GM19467 (cell line): ENCODE results near the gene GATA1.
A peak's percentile ranks its signal among the peaks of the same experiment; 100 is the strongest.

Experiments used
- ATAC-seq: cut with Tn5 transposase; IDR thresholded peaks from one replicate; pipeline ENCODE4 v1.9.1; 2021; ENCODE audit warnings: mild to moderate bottlenecking, moderate library complexity; ENCODE audit not compliant: unreplicated experiment

The GATA1 gene

GRCh38 chrX:48784726-48785125 lies 1.7 kb upstream of the GATA1 start:
- ATAC-seq: no peak

GRCh38 chrX:48785186-48785539 lies 1.2 kb upstream of the GATA1 start:
- ATAC-seq: no peak

- ATAC-seq: no peak
Measured at GRCh38 chrX:48785540-48786214, 713 bp upstream of the GATA1 start.

- no peak for ATAC-seq
Measured at GRCh38 chrX:48786825-48787504, 575 bp downstream of the GATA1 start.

GRCh38 chrX:48787505-48788443 lies 1.4 kb downstream of the GATA1 start:
- ATAC-seq: no peak

GRCh38 chrX:48789366-48790220 lies 3.2 kb downstream of the GATA1 start:
- no peak for ATAC-seq

DNA sequence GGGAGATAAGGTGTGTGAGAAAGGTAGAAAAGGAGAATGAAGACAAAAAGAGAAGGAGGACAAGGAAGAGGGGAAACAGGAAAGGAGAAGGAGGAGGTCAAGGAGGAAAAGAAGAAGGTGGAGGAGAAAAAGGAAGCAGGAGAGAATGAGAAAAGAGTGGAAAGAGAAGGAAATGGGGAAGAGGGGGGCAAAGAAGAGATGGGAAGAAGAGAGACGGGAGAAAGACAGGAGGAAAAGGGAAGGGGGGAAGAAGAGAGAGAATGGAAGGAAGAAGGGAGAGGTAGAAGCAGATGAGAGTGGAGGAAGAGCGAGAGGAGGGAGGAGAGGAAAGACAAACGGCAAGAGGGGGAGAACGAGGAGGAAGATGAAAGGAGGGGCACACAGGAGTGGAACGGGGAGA lies 4.1 kb downstream of the GATA1 start:
- no peak for ATAC-seq

- ATAC-seq: no peak
Measured at GRCh38 chrX:48791063-48791820, 4.9 kb downstream of the GATA1 start.

GRCh38 chrX:48792219-48792618 lies 5.8 kb downstream of the GATA1 start:
- no peak for ATAC-seq

DNA sequence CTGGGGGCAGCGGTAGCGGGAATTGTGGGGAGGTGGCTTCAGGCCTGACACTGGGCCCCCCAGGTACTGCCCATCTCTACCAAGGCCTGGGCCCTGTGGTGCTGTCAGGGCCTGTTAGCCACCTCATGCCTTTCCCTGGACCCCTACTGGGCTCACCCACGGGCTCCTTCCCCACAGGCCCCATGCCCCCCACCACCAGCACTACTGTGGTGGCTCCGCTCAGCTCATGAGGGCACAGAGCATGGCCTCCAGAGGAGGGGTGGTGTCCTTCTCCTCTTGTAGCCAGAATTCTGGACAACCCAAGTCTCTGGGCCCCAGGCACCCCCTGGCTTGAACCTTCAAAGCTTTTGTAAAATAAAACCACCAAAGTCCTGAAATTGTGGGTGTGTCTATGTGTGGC lies 7.5 kb downstream of the GATA1 start:
- no peak for ATAC-seq

GRCh38 chrX:48794340-48794910 lies 8.0 kb downstream of the GATA1 start:
- ATAC-seq: no peak

GRCh38 chrX:48794911-48795515 lies 8.6 kb downstream of the GATA1 start:
- no peak for ATAC-seq

DNA sequence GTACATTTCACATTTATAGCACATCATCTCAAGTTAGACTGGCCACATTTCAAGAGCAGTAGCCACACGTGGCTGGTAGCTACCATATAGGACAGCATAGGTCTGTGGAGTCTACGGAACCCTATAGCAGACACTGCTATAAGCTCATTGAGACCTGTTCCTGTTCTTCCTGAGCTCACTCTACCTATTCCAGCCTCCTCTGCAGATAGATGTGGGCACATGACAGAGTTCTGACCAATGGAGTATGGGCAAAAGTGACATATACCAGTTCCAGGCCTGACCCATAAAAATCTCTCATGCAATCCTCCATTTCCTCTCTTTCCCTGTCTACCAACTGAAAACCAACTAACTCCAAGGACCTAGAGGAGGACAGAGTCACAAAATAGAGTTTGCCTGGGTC lies 11.9 kb downstream of the GATA1 start:
- ATAC-seq: no peak

DNA sequence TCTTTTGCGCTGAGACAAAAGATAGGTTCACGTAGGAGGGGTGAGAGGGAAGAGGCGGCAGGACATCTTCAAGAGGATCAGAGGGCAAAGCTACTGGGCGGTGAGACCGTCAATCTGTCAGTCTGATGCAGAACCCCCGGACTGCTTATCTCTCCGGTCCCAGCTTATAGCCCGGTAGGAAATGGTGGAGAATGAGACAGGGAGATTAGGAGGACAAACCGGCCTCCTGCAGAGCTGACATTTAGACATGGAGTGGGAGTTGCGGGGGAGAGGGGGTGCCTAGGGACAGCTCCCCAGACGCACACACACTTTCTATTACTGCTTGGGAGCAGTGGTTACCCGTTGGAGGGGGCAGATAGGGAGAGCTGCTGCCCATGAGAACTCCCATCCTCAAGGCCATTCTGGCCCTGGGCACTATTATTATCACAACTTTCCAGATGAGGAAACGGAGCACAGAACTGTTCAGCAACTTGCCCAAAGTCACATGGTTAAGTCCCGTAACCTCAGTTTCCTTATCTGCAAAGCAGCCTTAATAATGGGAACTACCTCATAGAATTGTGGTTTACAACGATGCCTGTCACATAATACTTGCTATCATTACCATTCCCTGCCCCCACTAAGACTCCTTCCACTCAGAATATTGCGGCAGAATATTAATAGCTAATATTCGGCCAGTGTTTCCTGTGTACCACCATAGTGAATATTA lies 14.3 kb downstream of the GATA1 start:
- ATAC-seq: no peak

- ATAC-seq: peak; percentile 85
Measured at GRCh38 chrX:48801280-48802088, 15.1 kb downstream of the GATA1 start, which contains the start of gene HDAC6. Gene HDAC6 (plus strand): TSS chrX:48802067. CDS start chrX:48802693, 626 bp downstream.

GRCh38 chrX:48802089-48802904 lies 15.9 kb downstream of the GATA1 start:
- ATAC-seq: peak; percentile 33

DNA sequence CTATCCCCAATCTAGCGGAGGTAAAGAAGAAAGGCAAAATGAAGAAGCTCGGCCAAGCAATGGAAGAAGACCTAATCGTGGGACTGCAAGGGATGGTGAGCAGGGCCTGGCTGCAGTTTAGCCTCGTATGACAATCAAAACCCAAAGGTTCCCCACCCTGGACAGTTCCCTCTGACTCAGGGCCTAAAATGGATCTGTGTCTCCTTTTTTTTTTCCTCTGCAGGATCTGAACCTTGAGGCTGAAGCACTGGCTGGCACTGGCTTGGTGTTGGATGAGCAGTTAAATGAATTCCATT lies 16.5 kb downstream of the GATA1 start:
- no peak for ATAC-seq
